A172 (cell line): ENCODE results near the gene CYSLTR1. TPM values are rescaled to one million over a fixed set of nuclear protein-coding genes. Genes with fewer than 3 reads are reported as not detected.
"Not testable (repeated sequence)": the region's sequence is repeated elsewhere in the genome, so short reads cannot be mapped to it uniquely, and the experiment has no call there.

Experiments
- DNase-seq: peaks from one replicate; pipeline ENCODE4 v3.0.0-alpha.2; 2015; ENCODE audit warnings: low spot score
- total RNA-seq: library from RNA; depleted of rRNA; stranded (reverse); fragments of >200 nt; shearing (Covaris generic); gene quantifications from 2 replicates; pipeline ENCODE4 v1.2.3, GENCODE V29; 2014; rRNA removed

The CYSLTR1 gene, protein sequence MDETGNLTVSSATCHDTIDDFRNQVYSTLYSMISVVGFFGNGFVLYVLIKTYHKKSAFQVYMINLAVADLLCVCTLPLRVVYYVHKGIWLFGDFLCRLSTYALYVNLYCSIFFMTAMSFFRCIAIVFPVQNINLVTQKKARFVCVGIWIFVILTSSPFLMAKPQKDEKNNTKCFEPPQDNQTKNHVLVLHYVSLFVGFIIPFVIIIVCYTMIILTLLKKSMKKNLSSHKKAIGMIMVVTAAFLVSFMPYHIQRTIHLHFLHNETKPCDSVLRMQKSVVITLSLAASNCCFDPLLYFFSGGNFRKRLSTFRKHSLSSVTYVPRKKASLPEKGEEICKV
- not detected in 2 replicates for total RNA-seq

DNA sequence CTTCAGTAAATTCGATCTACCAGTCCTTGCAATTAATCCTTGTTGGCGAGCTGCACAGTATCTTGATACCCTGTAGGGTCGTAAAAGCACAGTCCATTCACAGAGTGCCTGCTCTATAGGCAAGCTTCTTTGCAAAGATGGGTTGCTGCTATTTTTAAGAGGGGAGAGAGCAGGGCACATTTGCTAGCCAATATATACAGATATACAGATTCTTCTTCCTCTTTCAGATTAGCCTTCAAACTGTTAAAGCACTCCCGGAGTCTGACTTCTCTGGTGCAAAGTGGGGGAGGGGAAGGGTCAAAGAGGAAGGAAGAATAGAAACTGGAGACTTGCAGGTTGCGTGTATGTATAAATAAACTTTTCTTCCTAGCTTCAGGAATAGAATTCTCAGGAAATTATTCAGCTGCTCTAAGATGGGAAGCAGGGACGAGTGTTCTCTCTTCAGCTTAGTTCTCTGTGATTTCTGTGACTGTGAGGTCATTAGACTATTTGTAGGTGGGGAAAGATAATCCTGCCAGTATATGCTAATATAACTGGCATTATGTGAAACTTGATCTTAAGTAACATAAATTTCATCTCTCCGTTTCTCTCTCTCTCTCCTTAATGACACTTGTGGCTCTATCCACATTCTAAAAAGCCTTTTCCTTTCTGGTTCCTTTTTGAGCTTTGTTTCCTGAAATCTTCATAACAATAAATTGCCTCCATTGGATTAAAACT is at the start of gene CYSLTR1:
TSS of gene CYSLTR1 (minus strand) at position 242 of the 717 bp plus-strand sequence. CDS start 53,865 bp downstream, outside the sequence.
- no peak for DNase-seq

DNA sequence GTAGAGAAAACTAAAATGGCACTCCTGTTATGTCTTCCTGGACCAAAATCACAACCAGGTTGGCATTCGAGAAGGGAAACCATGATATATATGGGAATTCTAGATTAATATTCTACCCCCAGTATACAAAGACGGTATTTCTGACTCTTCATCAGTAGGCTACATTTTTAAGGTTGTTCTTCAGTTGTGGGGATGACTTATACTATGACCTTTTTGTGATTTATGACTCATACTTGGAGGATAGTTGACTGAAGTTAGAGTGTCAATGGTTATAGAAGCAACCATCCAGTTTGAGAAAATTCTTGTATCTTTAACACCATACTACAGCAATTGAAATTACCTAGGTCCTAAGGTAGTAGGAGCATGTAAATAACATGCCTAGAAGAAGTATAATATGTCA is 49.8 kb upstream of the CYSLTR1 start:
- DNase-seq: no peak

DNA sequence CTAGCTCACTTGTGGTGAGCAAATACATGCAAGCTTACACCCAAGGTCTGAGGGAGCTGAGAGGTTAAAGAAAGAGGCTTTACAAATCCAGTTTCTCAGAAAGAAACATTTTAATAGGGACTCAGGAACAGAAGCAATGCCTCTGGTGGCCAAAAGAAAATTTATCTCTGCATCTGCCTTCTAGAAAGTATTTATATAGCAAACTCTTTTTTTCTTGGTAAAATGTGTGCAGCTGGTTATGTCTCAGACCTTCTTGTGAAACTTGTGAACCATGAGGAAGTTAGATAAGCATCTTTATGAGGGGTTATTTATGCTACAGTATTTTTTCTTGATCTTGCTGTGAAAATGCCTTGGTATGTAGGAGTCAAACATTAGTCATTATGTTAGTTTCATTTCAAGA is 48.5 kb upstream of the CYSLTR1 start:
- DNase-seq: no peak

DNA sequence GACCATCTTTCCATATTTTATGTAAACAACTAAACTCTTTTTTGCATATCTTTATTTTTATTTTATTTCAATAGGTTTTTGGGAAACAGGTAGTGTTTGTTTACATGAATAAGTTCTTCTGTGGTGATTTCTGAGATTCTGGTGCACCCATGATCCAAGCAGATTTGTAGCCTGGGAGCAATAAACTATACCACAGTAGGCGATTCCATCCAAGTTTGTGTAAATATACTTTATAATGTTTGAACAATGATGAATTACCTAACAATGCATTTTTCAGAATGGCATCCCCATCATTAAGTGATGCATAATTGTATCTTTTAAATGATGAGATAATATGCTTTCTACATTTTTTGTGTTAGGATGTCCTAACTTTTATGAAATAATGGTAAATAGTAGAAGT is 39.2 kb upstream of the CYSLTR1 start:
- DNase-seq: no peak

DNA sequence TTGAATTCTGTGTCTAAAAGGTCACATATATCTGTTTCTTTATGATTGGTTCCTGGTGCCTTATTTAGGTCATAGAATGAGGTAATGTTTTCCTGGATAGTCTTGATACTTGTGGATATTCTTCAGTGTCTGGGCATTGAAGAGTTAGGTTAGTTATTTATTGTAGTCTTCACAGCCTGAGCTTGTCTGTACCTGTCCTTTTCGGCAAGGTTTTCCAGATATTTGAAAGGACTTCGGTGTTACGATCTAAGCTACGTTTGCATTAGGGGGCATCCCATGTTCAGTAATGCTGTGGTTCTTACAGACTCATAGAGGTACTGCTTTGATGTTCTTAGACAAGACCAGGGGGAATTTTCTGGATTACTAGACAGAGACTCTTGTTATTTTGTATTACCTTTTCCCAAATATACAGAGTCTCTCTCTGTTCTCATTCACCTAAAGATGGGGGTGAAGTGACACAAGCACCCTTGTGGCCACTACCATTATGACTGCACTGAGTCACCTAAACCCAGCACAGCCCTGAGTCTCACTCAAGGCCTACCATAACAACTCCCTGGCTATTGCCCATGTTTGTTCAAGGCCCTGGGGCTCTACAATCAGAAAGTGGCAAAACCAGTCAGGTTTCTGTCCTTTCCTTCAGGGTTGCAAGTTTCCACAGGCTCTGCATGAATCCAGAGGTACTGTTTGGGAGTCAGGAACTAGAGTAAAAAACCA is 30.1 kb upstream of the CYSLTR1 start:
- no peak for DNase-seq

DNA sequence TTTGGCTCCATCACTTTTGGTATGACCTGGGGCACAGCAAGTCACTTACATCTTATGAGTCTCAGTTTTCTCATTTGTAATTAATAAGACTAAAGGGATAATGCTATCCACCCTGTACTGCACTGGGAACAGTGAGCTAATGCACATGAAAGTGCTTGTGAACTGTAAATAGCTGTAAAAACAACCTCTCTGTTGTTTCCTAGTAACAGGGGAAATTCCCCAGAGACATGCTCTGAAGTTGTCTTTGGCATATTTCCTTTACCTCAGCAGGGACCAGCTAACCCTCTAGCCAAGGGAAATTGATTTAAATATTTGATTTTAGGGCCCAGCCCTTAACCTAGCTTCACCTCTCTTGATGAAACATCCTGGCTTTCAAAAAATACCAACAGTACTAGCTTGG is 6.1 kb upstream of the CYSLTR1 start:
- DNase-seq: no peak

DNA sequence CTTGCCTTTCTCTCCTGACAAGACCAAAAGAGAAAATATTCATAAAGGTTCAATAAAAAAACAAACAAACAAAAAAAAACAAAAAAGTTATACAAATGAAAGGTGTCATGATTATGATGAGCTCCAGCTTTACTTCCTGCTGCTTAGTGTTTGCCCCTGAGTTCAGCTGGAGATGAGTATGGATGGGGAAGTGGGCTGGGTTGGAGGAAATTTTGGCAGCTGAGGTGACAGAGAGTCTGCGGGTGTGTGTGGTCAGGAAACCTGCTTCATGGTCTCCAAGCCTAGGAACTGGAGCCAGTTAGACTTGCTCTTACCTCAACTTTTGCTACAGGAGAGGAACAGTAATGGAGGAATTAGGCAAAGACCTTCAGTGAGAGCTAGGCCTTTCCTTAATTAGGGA is 4.3 kb upstream of the CYSLTR1 start:
- DNase-seq: no peak

DNA sequence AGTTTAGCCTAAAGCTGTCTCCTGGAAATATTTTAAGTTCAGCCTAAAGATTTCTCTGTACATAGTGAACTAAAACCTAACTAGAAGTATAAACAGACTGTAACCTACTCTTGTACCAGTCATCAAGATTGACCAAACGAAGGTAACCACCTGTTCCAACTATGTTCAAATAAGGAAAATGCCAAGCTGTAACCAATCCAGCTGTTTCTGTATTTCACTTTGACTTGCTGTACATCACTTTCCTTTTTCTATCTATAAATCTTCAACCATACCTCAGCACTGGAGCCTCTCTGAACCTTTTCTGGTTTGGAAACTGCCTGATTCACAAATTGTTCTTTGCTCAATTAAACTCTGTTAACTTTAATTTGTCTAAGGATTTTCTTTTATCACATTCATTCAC is 3.1 kb upstream of the CYSLTR1 start:
- DNase-seq: no peak

DNA sequence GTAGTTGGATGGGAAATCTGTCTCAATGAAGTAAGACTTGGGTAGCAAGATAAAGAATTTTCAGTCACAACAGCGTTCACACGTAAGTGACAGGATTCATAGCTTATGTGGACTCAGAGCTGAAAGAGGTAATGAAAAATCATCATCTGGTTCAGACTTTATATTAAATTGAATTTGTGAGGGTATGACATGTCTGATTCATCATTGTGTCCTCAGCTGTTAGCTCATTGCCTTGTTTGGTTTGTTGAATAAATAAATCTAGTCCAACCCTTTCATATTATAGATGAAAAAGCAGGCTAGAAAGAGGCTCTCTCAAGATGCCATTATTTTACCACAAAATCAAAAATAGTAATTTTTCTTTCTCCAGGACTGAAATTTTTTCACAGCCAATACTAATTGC is 2.7 kb upstream of the CYSLTR1 start:
- DNase-seq: no peak

DNA sequence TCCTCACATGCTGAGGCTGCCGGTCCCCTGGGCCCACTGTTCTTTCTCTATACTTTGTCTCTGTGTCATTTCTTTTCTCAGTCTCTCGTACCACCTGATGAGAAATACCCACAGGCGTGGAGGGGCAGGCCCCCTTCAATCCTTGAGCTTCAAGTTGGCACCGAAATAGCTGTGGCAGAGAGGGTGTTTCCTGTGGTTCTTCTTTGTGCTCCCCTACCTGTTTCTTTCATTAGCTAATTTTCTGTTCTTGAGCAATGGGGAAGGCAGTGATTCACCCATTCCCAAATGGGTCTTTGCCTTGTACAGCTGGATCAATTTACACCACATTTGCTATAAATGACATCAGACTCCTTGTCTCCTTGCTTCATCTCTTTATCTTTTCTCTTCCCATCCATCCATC is 2.1 kb upstream of the CYSLTR1 start:
- no peak for DNase-seq

DNA sequence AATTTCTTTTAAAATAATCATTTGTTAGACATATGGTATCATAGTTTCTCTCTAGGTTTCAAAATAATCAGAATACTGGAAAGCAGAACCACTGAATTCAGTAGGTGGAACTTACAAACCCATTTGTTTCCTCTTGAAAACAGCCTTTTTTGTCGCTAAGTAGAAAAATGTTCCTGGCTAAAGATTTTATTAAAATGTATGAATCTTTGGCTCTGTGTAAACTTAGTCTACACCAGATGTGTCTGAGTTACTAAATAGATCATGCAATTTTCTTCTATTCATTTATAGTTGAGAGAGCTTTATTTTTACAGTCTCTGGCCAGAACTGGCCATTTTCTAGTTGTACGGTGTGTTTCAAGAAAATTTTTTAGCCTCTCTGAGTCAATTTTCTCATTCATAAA is 1.0 kb downstream of the CYSLTR1 start:
- no peak for DNase-seq

DNA sequence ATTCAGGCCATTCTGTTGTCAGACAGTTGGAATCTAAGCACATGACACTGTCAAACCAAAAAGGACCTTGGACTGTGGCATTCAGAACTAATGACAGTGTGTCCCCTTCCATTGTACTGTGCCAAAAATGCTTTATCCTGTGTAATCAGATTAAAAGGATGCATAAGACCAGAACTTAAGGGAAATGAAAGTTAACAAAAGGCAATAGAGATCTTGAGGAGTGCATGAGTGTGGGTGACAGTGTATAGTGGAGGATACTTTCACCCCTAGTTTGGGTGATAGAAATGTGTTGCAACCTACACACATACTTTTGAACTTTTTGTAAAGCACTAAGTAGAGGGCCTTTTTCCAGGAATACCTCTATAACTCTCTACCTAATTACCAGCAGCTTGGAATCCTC is 4.5 kb downstream of the CYSLTR1 start:
- no peak for DNase-seq

DNA sequence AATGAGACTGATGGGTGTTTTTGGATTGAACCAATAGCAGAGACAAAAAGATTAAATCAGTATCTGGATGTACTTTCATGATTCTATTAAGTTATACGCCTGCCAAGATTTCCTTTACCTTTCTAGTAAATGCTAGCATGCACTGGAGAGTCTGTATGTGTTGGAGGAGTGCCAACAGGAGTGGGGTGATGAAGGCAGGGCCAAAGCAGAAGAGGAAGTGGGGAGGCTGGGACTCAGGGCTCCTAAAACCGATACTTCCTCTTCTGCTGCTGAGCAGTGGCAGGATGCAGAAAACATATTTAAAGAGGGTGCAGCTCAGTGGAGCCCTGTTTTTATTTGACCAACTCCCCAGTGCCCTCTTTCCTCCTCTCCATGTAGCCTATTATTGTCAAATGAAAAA is 5.6 kb downstream of the CYSLTR1 start:
- no peak for DNase-seq

DNA sequence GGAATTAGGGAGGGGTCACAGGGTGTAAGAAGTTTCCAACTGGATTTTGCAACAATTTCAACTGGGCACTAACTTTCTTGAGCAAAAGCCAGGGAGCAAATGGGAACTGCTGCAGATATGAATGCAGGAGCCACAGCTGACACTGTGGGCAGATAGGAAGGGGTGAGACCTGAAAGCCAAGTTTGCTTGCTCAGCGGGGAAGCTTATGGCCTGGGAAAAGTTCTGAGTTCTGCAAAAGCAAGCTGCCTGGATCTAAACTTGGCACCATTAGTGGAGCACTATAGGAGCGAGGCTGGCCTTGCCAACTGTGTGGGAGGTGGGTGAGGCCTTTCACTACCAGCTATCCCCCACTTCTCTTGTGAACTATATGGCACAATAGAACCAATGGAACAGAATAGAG is 11.1 kb downstream of the CYSLTR1 start:
- no peak for DNase-seq

DNA sequence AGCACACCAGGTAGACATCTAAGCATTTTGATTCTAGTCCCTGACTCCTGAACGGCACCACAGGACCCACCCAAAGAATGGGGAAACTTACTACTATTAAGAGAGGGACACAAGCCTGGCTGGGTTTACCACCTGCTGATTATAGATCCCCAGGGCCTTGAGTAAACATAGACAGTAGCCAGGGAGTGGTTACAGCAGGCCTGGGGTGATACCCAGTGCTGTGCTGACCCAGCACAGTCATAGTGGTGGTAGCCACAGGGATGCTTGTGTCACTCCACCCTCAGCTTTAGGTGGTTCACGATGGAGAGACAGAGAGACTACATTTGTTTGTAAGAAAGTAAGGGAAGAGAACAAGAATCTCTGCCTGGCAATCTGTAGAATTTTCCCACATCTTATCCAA is 11.7 kb downstream of the CYSLTR1 start:
- no peak for DNase-seq

DNA sequence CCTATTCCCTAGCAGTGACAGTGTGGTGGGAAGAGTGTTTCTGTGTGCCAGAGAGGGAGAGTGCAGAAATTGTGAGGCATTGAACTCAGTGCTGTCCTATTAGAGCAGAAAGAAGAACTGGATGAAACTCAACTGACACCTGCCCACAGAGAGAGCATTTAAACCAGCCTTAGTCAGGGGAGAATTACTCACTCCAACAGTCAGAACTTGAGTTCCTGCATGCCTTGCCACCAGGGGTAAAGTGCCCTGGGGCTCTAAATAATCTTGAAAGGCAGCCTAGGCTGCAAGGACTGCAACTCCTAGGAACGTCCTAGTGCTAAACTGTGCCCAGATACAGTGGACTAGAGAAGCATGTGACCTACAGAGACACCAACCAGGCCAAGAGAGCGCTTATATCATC is 12.8 kb downstream of the CYSLTR1 start:
- DNase-seq: no peak

DNA sequence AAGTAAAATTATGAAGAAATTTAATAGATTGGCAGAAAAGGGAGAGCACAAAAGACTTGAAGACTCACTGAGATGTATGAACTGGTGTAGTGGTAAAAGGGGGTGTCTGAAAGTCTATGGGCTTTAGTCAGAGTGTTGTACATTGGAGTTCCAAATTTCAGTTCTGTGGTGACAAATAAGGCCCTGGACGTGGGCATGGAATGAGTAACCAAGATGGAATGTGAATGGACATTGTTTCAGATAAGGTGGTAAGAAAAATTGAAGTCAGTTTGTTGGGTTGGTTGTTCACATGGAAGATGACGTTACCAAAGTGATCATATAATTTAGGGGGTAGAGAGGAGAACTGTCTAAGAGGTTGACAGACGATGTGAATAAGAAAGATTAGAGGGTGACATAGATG is 13.9 kb downstream of the CYSLTR1 start:
- no peak for DNase-seq

DNA sequence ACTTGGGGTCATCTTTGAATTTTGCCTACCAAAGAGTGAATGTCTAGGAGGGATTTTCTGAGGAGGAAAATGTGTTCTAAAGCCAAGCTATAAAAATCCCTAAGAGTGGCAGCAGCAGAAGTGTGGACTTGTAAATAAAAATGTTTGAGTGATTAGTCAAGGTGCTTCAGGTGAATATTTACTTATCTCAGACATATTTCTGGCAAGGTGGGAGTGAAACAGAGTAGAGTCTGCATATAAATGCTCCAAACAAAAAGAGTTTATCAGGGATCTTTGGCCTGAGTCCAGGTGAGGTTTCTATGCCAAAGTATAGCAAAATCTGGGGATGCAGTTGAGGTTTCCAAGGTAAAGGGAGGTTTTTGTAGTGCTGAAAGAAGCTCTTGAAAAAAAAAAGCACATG is 19.7 kb downstream of the CYSLTR1 start:
- DNase-seq: no peak

DNA sequence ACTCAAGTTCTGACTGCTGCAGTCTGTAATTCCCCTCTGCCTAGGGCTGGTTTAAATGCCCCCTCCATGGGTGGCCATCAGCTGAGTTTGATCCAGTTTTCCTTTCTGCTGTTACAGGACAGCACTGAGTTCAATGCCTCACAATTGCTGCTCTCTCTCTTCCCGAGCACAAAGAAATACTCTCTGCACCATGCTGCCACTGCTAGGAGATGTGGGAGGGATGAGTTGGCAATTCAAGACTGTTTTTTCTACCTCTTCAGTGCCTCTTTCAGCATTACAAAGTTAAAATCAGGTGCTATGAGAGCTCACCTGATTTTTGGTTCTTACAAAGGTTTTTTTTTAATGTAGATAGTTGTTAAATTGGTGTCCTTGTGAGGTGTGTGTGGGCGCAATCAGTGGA is 24.3 kb downstream of the CYSLTR1 start:
- DNase-seq: no peak

DNA sequence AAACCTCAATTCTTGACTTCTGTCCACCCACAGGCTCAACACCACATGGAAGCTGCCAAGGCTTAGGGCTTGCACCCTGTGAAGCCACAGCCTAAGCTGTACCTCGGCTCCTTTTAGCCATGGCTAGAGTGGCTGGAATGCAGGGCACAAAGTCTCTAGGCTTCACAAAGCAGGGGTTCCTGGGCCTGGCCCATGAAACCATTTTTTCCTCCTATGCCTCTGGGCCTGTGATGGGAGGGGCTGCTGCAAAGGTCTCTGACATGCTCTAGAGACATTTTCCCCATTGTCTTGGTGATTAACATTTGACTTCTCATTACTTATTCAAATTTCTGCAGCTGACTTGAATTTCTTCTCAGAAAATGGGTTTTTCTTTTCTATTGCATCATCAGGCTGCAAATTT is 26.5 kb downstream of the CYSLTR1 start:
- not testable (repeated sequence) for DNase-seq

DNA sequence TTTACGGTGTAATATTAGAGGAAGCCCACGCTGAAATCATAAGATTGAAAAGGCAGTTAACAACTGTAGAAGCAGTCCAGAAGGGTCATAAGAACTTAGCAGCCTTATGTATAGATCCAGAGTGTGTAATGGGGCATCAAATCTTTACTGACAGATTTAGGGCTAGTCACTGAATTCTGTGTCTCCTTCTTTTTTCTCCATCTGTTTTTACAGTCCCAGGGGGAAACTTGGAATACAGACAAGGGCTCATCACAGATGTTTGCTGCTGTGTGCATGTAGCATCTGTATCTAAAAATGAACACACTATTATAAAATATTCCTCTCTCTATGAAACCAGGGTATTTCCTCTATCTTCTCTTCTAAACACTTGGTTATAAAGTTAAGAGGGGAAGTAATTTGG is 43.9 kb downstream of the CYSLTR1 start:
- no peak for DNase-seq

DNA sequence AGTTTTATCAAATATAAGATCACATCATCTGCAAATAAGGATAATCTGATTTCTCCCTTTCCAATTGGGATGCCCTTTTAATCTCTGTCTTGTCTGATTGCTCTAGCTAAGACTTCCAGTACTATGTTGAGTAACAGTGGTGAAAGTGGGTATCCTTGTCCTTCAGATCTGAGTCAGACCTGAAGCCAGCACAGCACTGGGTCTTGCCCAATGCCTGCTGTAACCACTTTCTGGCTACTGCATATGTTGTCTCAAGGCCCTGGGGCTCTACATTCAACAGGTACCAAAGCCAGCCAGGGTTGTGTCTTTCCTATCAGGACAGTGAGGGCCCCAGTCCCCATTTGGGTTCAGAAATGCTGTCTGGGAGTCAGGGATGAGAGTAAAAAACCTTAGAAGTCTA is 90.3 kb downstream of the CYSLTR1 start:
- DNase-seq: no peak

DNA sequence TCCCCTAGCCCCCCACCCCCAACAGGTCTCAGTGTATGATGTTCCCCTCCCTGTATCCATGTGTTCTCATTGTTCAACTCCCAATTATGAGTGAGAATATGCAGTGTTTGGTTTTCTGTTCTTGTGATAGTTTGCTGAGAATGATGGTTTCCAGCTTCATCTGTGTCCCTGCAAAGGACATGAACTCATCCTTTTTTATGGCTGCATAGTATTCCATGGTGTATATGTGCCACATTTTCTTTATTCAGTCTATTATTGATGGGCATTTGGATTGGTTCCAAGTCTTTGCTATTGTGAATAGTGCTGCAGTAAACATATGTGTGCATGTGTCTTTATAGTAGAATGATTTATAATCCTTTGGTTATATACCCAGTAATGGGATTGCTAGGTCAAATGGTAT is 101.4 kb downstream of the CYSLTR1 start:
- not testable (repeated sequence) for DNase-seq
